OCI-LY7 (cell line): Measurements from ENCODE around the gene WWOX.

ENCODE experiments used
- EZH2phosphoT487 ChIP-seq: fragments of 200-600 bp; sonication (generic); IDR thresholded peaks from 2 replicates; pipeline ENCODE4 v1.6.1; 2018; ENCODE audit warnings: low read depth, borderline replicate concordance, mild to moderate bottlenecking, mixed run types, antibody characterized with exemption, low read length, moderate library complexity, mixed read lengths
- TF ChIP-seq, protein P1 (sequence below): fragments of 200-600 bp; sonication (generic); conservative IDR thresholded peaks from 2 replicates; pipeline ENCODE4 v1.5.1; 2014; ENCODE audit warnings: mild to moderate bottlenecking, antibody characterized with exemption, low read length, moderate library complexity, mixed read lengths

DNA sequence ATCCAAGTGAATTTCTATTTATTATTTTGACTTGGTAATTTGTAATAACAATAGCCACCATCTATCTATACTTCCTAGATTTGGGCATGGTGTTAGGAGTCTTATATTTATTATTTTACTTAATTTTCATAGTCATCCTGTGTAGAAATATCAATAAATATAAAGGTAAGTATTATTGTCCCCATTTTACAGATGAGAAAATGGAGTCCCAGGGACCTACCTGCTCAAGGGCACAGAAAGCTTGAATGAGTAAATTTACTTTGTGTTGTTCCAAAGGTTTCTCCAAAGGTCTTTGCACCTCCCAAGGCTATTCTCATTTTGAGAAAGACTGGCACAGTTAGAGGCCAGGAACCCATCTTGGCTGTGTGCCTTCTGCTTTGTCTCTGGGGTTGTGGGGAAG lies 738.3 kb downstream of the WWOX start:
- TF ChIP-seq, protein P1, sequence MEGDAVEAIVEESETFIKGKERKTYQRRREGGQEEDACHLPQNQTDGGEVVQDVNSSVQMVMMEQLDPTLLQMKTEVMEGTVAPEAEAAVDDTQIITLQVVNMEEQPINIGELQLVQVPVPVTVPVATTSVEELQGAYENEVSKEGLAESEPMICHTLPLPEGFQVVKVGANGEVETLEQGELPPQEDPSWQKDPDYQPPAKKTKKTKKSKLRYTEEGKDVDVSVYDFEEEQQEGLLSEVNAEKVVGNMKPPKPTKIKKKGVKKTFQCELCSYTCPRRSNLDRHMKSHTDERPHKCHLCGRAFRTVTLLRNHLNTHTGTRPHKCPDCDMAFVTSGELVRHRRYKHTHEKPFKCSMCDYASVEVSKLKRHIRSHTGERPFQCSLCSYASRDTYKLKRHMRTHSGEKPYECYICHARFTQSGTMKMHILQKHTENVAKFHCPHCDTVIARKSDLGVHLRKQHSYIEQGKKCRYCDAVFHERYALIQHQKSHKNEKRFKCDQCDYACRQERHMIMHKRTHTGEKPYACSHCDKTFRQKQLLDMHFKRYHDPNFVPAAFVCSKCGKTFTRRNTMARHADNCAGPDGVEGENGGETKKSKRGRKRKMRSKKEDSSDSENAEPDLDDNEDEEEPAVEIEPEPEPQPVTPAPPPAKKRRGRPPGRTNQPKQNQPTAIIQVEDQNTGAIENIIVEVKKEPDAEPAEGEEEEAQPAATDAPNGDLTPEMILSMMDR, result no peak
- no peak for TF ChIP-seq EZH2phosphoT487
